ENCODE measurements around the gene CEMP1.

DNA sequence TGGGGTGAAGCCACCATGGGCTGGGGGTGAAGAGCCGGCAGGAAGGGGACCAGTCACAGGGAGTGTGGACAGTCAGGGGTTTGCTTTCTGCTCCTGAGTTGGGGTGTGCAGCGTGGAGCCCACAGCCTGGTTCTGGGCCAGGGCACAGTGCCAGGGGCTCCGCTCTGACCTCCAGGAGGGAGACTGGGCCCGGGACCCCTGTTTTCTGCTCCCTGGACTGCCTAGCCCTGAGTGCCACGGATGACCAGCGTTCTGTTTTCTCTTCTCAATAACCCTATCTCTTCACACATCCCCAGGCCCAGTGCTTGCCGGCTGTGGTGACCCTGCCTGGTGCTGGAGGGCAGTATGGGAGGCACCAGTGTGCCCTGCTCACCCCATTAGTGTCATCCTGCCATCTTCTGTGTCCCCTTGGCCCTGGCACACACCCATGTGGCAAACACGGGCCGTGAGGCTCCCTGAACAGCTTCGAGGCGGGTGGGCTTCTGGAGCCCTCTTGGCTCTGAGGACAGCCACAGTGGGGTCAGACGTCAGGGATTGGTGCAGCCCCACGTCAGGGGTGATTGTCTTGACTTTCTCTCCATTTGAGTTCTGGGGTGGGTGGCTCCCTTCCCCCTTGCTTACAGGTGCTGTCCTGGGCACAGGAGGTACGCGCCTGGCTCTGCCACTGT lies 1.1 kb downstream of the CEMP1 start:
- TF ChIP-seq POLR2AphosphoS5 (IDR thresholded peaks at IDR 0.05) (no peak), POLR2A (IDR thresholded peaks at IDR 0.05) (no peak)
- TF ChIP-seq, protein P1, sequence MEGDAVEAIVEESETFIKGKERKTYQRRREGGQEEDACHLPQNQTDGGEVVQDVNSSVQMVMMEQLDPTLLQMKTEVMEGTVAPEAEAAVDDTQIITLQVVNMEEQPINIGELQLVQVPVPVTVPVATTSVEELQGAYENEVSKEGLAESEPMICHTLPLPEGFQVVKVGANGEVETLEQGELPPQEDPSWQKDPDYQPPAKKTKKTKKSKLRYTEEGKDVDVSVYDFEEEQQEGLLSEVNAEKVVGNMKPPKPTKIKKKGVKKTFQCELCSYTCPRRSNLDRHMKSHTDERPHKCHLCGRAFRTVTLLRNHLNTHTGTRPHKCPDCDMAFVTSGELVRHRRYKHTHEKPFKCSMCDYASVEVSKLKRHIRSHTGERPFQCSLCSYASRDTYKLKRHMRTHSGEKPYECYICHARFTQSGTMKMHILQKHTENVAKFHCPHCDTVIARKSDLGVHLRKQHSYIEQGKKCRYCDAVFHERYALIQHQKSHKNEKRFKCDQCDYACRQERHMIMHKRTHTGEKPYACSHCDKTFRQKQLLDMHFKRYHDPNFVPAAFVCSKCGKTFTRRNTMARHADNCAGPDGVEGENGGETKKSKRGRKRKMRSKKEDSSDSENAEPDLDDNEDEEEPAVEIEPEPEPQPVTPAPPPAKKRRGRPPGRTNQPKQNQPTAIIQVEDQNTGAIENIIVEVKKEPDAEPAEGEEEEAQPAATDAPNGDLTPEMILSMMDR (IDR thresholded peaks at IDR 0.05): no peak
